Tibial nerve (tissue), 4 donors: ENCODE measurements around the gene ZFAND3. TPM values are rescaled to one million over a fixed set of nuclear protein-coding genes. Genes with fewer than 3 reads are reported as not detected.

ENCODE experiments used
- DNase-seq, 2 donors: peaks; one replicate each; pipeline ENCODE4 v3.0.0-alpha.2; 2019; ENCODE audit warnings: low spot score in 2 of 2
- H3K27ac ChIP-seq, 4 donors: fragments of 200-600 bp; sonication (generic) in 3 of 4; one replicate each; pipeline ENCODE4 v1.5.1; 2017 to 2019; ENCODE audit warnings: mild to moderate bottlenecking in 1 of 4
- H3K27me3 ChIP-seq, 2 donors: fragments of 200-600 bp; sonication (generic) in 1 of 2; one replicate each; pipeline versions ENCODE4 v1.5.1 to v1.6.0; 2017 to 2019
- H3K36me3 ChIP-seq, 3 donors: fragments of 200-600 bp; sonication (generic); one replicate each; pipeline ENCODE4 v1.5.1; 2018 to 2019
- H3K4me1 ChIP-seq, 4 donors: fragments of 200-600 bp; sonication (generic) in 3 of 4; one replicate each; pipeline ENCODE4 v1.5.1; 2017 to 2019
- H3K4me3 ChIP-seq, 4 donors: fragments of 200-600 bp; sonication (generic) in 3 of 4; one replicate each; pipeline ENCODE4 v1.5.1; 2017 to 2019; ENCODE audit warnings: mild to moderate bottlenecking in 1 of 4, moderate library complexity in 1 of 4
- H3K9me3 ChIP-seq, 4 donors: fragments of 200-600 bp; sonication (generic) in 3 of 4; one replicate each; pipeline ENCODE4 v1.5.1; 2017 to 2019
- CTCF ChIP-seq, 5 experiments: fragments of 200-600 bp in 3 of 5; fragments of 450-650 bp in 2 of 5; sonication (generic) in 3 of 5; IDR thresholded peaks; one replicate each; pipeline ENCODE4 v1.5.1; 2016 to 2019; ENCODE audit warnings: antibody characterized with exemption in 5 of 5, mild to moderate bottlenecking in 3 of 5, moderate library complexity in 2 of 5
- EP300 ChIP-seq, 2 donors: sonication (generic); formaldehyde crosslinking; IDR thresholded peaks; one replicate each; pipeline ENCODE4 v1.6.1; 2017; ENCODE audit warnings: antibody characterized with exemption in 2 of 2, mild to moderate bottlenecking in 1 of 2
- POLR2A ChIP-seq, 2 donors: fragments of 450-650 bp; IDR thresholded peaks; one replicate each; pipeline ENCODE4 v1.6.1; 2017; ENCODE audit warnings: antibody characterized with exemption in 2 of 2, mild to moderate bottlenecking in 2 of 2, moderate library complexity in 2 of 2
- WGBS, 2 donors: methylation state at CpG; one replicate each; pipeline ENCODE4 v1.1.5; 2018; 5-methylcytosine and 5-hydroxymethylcytosine counted together
- total RNA-seq, 4 donors: library from RNA; depleted of rRNA; stranded (reverse); fragments of >200 nt; gene quantifications; one replicate each; pipeline ENCODE4 v1.1.0, GENCODE V29; 2016

Gene ZFAND3
- total RNA-seq, 4 donors from 2014 or later: 30.1 to 47.9 (median 39.1) TPM

- Histone ChIP-seq H3K4me3 (no peak overlapping the region), H3K36me3 (no peaks in the 10 kb centered on the region), H3K27me3 (no peaks in the 10 kb centered on the region), H3K4me1 (peaks cover 0 to 28% (median 0%) of the 10 kb centered on the region in 4 donors), H3K9me3 (no peaks in the 10 kb centered on the region), H3K27ac (no peak overlapping the region)
- TF ChIP-seq EP300 (IDR thresholded peaks at IDR 0.05): no peak
- no peak for TF ChIP-seq CTCF (IDR thresholded peaks at IDR 0.05)
- TF ChIP-seq POLR2A (IDR thresholded peaks at IDR 0.05): no peak
- WGBS, 2 donors: 88 to 92% methylated on average over 7 of the region's 7 CpGs
- no peak for DNase-seq
Observed at GRCh38 chr6:38142178-38142902, 322.8 kb downstream of the ZFAND3 start.

- TF ChIP-seq POLR2A (IDR thresholded peaks at IDR 0.05) (no peak), EP300 (IDR thresholded peaks at IDR 0.05) (no peak), CTCF (IDR thresholded peaks at IDR 0.05) (no peak)
- H3K36me3 ChIP-seq: no peaks in the 10 kb centered on the region
- WGBS, 2 donors: 64 to 83% methylated on average over 8 of the region's 8 CpGs
- DNase-seq: no peak
- peaks cover 0 to 28% (median 0%) of the 10 kb centered on the region in 4 donors for H3K4me1 ChIP-seq
- H3K27ac ChIP-seq: no peak overlapping the region
- H3K4me3 ChIP-seq: no peak overlapping the region
- H3K27me3 ChIP-seq: no peaks in the 10 kb centered on the region
- no peaks in the 10 kb centered on the region for H3K9me3 ChIP-seq
Observed at GRCh38 chr6:38143191-38144150, 323.9 kb downstream of the ZFAND3 start.

GRCh38 chr6:38144365-38144945 is 324.9 kb downstream of the ZFAND3 start:
- H3K9me3 ChIP-seq: no peaks in the 10 kb centered on the region
- TF ChIP-seq POLR2A (IDR thresholded peaks at IDR 0.05): no peak
- no peak for TF ChIP-seq EP300 (IDR thresholded peaks at IDR 0.05)
- no peak for TF ChIP-seq CTCF (IDR thresholded peaks at IDR 0.05)
- H3K27me3 ChIP-seq: no peaks in the 10 kb centered on the region
- H3K27ac ChIP-seq: no peak overlapping the region
- 78 to 95% methylated on average over 5 of the region's 5 CpGs for WGBS, 2 donors
- no peak overlapping the region for H3K4me3 ChIP-seq
- no peaks in the 10 kb centered on the region for H3K36me3 ChIP-seq
- DNase-seq: no peak
- peaks cover 0 to 34% (median 0%) of the 10 kb centered on the region in 4 donors for H3K4me1 ChIP-seq

GRCh38 chr6:38146021-38146733 is 326.6 kb downstream of the ZFAND3 start:
- no peaks in the 10 kb centered on the region for H3K27me3 ChIP-seq
- peaks cover 0 to 28% (median 0%) of the 10 kb centered on the region in 4 donors for H3K4me1 ChIP-seq
- peaks cover 0 to 7% (median 0%) of the 10 kb centered on the region in 3 donors for H3K36me3 ChIP-seq
- DNase-seq: no peak
- no peak overlapping the region for H3K4me3 ChIP-seq
- 80 to 93% methylated on average over 8 of the region's 8 CpGs for WGBS, 2 donors
- H3K27ac ChIP-seq: no peak overlapping the region
- TF ChIP-seq POLR2A (IDR thresholded peaks at IDR 0.05) (no peak), CTCF (IDR thresholded peaks at IDR 0.05) (no peak), EP300 (IDR thresholded peaks at IDR 0.05) (no peak)
- no peaks in the 10 kb centered on the region for H3K9me3 ChIP-seq
